Effector memory CD4-positive, alpha-beta T cell (primary cell): Measurements from ENCODE around the gene TMEM164.
"Not testable (repeated sequence)": the region's sequence is repeated elsewhere in the genome, so short reads cannot be mapped to it uniquely, and the experiment has no call there.

ENCODE experiments used
- DNase-seq, 3 donors: peaks; one replicate each; pipeline ENCODE4 v3.0.0-alpha.2; 2020
- H3K27ac ChIP-seq: 2 replicates; pipeline ENCODE4 v1.7.0; 2013; ENCODE audit warnings: mild to moderate bottlenecking, low read length, moderate library complexity; ENCODE audit not compliant: insufficient read depth, poor library complexity, severe bottlenecking
- H3K27me3 ChIP-seq: replicated peaks from 2 replicates; pipeline ENCODE4 v1.7.0; 2013; ENCODE audit warnings: mild to moderate bottlenecking, low read length; ENCODE audit not compliant: insufficient read depth, control insufficient read depth, poor library complexity, severe bottlenecking
- H3K36me3 ChIP-seq: 2 replicates; pipeline ENCODE4 v1.7.0; 2013; ENCODE audit warnings: mild to moderate bottlenecking, low read length, moderate library complexity; ENCODE audit not compliant: control insufficient read depth, insufficient read depth
- H3K4me1 ChIP-seq: 2 replicates; pipeline ENCODE4 v1.7.0; 2013; ENCODE audit warnings: low read length, mild to moderate bottlenecking; ENCODE audit not compliant: control insufficient read depth, insufficient read depth, poor library complexity, severe bottlenecking
- H3K4me3 ChIP-seq: 2 replicates; pipeline ENCODE4 v1.7.0; 2013; ENCODE audit warnings: low read length, low read depth, mild to moderate bottlenecking; ENCODE audit not compliant: insufficient read depth, poor library complexity, severe bottlenecking
- H3K9me3 ChIP-seq: 2 replicates; pipeline ENCODE4 v1.7.0; 2013; ENCODE audit warnings: mild to moderate bottlenecking, low read length, moderate library complexity; ENCODE audit not compliant: control insufficient read depth
- total RNA-seq, 3 donors: gene quantifications; one replicate each; lab custom pipeline; 2026; lab: John Stamatoyannopoulos, UW

TMEM164 gene
- total RNA-seq = 37.3 to 38.0 (median 37.6) reads per million in 3 donors

DNA sequence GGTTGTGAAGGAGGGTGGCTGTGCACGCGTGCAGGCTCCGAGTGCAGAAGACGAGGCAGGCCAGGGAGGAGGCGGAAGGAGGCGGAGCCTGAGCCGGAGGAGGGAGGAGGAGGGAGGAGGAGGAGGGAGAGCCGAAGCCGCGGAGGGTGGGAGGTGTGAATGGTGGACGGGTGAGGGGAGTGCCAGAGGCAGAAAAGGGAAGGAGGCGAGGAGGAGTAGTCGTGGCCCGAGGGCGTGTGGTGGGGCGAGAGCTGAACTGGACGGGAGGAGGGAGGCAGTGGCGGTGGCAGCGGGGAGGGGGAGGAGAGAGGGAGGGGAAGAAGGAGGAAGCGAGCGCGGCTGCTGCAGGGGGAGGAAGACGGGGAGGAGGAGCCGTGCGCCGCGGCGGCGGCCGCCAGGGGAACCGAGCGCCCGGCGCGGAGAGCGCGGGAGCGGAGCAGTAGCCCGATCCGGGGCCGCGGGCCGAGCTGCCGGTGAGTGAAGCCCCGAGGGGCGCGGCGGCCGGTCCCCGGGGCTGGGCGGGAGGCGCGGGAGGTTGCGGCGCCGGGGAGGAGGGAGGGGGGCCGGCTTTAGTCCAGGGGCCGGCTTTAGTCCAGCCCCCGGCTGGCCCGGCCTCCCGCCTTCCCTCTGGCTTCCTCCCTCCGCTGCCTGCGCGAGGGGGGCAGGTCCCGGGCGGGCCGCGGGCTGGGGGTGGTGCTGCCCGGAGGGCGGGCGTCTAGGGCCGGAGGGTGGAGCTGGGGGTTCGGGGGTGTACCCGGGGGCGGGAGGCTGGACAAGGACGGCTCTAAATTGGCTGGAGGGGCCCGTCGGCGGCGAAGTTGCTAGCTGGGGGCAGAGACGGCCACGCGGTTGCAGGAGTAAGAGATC, at the start of gene TMEM164:
TSS of gene TMEM164 (plus strand) at position 815 of the 867 bp plus-strand sequence. CDS start 661 bp downstream, outside the sequence.
- Histone ChIP-seq H3K4me1 (peaks cover 8% of the 10 kb centered on the region), H3K36me3 (no peaks in the 10 kb centered on the region), H3K27ac (peak within 1 kb of the TSS; percentile 47), H3K4me3 (peak within 1 kb of the TSS; percentile 55), H3K27me3 (no peaks in the 10 kb centered on the region), H3K9me3 (no peaks in the 10 kb centered on the region)
- DNase-seq = peak; percentile 62 to 71 (median 68)

DNA sequence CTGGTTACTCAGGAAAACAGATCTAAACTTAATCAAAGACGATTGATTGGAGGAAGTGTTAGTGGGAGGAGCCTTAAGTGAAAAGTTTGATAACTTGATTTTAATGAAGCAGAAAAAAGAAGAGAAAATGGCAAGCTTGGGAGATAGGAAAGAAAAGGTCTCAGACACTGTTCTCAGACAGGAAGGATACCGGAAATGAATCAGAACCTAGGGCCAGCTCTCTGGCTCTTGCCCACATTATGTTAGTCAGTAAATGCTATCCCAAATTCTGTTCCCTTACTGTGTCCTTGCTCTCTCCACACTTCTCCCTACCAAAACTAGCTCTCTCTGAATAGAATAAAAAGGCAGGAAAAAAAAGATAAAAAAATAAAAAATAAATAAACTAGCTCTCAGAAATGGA, 48.6 kb upstream of the TMEM164 start:
- Histone ChIP-seq H3K27ac (no peak overlapping the region), H3K27me3 (no peaks in the 10 kb centered on the region), H3K9me3 (no peaks in the 10 kb centered on the region), H3K4me1 (no peaks in the 10 kb centered on the region), H3K36me3 (no peaks in the 10 kb centered on the region), H3K4me3 (no peak overlapping the region)
- no peak for DNase-seq

DNA sequence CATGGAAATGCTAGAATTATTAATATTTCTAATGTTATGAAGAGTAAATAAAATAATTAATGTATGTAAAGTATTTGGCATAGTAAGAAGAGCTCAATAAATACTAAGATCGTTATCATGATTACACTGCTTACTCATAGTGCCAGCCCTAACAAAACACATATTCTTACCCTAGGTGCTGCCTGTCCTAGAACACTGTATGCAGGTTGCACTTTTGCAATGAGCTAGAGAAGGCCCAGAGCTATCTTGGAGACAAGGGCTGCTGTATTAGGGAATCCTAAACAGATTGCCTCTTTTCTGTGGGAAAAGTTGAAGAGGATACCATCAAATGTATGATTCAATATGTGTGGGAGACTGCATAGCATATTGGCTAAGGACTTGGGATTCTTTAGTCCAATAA, 48.0 kb upstream of the TMEM164 start:
- no peak for DNase-seq
- no peaks in the 10 kb centered on the region for H3K9me3 ChIP-seq
- no peaks in the 10 kb centered on the region for H3K4me1 ChIP-seq
- no peak overlapping the region for H3K4me3 ChIP-seq
- H3K36me3 ChIP-seq = no peaks in the 10 kb centered on the region
- H3K27ac ChIP-seq = no peak overlapping the region
- no peaks in the 10 kb centered on the region for H3K27me3 ChIP-seq

DNA sequence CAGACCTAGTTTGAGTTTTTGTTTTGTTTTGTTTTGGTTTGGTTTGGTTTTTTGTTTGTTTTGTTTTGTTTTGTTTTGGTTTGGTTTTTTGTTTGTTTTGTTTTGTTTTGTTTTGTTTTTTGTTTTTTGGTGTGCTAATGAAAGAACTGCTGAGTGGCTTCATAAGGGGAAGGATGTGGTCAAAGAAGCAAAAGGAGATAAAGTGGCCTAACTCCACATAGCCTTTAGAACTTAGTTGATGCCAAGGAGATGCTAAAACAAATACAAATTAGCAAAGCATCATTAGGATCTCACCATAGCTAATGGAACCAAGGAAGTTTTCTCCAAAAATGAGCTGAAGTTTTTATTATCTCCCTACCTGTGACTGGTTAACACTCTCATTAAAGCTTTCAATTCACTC, 44.6 kb upstream of the TMEM164 start:
- H3K9me3 ChIP-seq = no peaks in the 10 kb centered on the region
- H3K4me3 ChIP-seq = no peak overlapping the region
- H3K27ac ChIP-seq = no peak overlapping the region
- no peak for DNase-seq
- no peaks in the 10 kb centered on the region for H3K36me3 ChIP-seq
- no peaks in the 10 kb centered on the region for H3K4me1 ChIP-seq
- H3K27me3 ChIP-seq = no peaks in the 10 kb centered on the region

DNA sequence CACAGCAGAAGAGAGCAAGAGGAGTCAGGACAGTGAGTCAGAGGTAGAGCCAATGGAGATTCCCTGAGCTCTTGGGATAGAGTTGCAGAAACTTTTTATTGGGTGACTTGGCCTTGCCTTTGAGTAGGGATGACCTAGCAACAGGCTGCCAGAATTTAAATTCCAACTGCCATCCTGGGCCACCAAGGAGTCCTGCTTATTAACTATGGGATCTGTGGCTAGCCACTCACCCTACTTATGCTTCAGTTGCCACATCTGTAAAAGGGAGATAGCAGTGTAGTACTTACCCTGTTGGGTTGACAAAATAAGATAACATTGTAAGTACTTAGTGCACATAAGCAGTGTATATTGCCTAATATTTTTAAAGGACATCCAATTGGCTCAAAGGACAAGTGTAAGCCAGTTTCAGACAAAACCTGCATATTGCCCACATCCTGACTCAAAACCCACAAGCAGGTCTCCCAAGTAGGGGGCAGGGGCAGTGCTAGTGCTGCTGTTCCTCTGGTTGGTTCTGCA, 43.5 kb upstream of the TMEM164 start:
- no peaks in the 10 kb centered on the region for H3K36me3 ChIP-seq
- no peak for DNase-seq

DNA sequence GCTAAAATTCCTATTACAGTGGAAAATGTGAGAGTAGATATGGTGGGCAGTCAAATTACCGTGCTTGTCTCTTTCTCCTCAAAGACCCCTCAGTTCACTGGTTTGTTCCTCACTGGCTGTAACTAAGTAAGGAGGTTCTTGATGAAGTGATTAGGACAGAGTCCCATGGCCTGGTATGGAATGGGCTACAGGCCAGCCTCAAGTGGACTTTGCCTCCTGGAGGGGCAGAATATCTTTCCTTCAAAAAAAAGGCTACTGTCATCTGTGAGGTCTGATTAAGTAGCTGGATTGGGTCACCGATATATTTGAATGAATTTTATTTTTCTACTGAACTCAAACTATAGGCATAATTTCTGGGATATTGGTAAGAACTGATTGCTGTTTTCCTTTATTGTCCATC, 38.5 kb upstream of the TMEM164 start:
- no peaks in the 10 kb centered on the region for H3K36me3 ChIP-seq
- H3K4me1 ChIP-seq = no peaks in the 10 kb centered on the region
- no peak overlapping the region for H3K27ac ChIP-seq
- H3K4me3 ChIP-seq = no peak overlapping the region
- H3K9me3 ChIP-seq = no peaks in the 10 kb centered on the region
- no peak for DNase-seq
- no peaks in the 10 kb centered on the region for H3K27me3 ChIP-seq

More for the DNA sequence above, 43.5 kb upstream of the TMEM164 start:
- Histone ChIP-seq H3K4me3 (no peak overlapping the region), H3K4me1 (no peaks in the 10 kb centered on the region), H3K27me3 (no peaks in the 10 kb centered on the region), H3K27ac (no peak overlapping the region), H3K9me3 (no peaks in the 10 kb centered on the region)

DNA sequence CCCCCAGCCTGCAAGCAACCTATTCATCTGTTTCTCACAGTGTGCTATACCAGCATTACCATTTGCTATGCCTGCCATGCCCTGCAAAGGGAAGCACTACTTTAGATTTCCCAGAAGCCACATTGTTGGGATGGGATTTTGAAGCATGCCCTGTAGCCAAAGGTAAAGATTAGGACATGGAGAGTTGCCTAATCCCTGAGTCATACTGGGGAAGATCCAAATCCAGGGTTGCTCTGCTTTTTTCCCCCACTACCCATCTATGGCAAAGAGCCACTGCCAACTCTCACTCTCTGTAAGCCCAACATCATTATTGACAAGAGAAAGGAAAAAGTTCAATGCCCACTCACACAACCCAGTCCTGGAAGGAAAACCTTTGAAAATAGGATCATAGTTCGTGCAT, 36.7 kb upstream of the TMEM164 start:
- no peaks in the 10 kb centered on the region for H3K9me3 ChIP-seq
- DNase-seq = no peak
- no peaks in the 10 kb centered on the region for H3K27me3 ChIP-seq
- H3K4me3 ChIP-seq = no peak overlapping the region
- no peaks in the 10 kb centered on the region for H3K36me3 ChIP-seq
- H3K4me1 ChIP-seq = no peaks in the 10 kb centered on the region
- no peak overlapping the region for H3K27ac ChIP-seq

DNA sequence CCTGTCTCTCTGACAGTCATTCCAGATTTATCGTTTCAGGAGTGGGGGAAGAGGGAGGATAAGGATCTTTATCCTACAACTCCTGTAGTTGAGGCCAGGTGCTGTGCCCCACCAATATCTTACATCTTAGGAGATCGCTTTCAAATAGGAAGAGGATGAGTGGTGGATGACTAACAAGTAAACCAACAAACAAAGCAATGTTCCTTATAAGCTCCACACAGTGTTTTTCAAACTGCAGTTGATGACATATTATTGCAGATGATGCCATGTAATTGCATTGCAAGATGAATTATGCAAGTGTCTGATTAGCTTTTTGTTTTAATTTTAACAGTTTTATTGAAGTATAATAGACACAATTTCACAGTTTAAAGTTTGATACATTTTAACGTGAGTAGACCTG, 35.8 kb upstream of the TMEM164 start:
- H3K4me3 ChIP-seq = no peak overlapping the region
- H3K27ac ChIP-seq = no peak overlapping the region
- H3K9me3 ChIP-seq = no peaks in the 10 kb centered on the region
- H3K36me3 ChIP-seq = no peaks in the 10 kb centered on the region
- no peaks in the 10 kb centered on the region for H3K4me1 ChIP-seq
- no peak for DNase-seq
- H3K27me3 ChIP-seq = no peaks in the 10 kb centered on the region

DNA sequence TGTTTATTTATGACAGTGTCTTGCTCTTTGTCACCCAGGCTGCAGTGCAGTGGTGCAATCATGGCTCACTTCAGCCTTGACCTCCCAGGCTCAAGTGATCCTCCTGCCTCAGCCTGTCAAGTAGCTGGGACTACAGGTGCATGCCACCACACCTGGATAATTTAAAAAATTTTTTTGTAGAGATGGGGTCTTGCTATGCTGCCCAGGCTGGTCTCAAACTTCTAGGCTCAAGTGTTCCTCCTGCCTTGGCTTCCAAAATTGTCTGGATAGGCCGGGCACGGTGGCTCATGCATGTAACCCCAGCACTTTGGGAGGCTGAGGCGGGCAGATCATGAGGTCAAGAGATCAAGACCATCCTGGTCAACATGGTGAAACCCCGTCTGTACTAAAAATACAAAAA, 32.1 kb upstream of the TMEM164 start:
- not testable (repeated sequence) for H3K27ac ChIP-seq, H3K27me3 ChIP-seq, H3K4me3 ChIP-seq, DNase-seq, H3K4me1 ChIP-seq, H3K36me3 ChIP-seq, H3K9me3 ChIP-seq

DNA sequence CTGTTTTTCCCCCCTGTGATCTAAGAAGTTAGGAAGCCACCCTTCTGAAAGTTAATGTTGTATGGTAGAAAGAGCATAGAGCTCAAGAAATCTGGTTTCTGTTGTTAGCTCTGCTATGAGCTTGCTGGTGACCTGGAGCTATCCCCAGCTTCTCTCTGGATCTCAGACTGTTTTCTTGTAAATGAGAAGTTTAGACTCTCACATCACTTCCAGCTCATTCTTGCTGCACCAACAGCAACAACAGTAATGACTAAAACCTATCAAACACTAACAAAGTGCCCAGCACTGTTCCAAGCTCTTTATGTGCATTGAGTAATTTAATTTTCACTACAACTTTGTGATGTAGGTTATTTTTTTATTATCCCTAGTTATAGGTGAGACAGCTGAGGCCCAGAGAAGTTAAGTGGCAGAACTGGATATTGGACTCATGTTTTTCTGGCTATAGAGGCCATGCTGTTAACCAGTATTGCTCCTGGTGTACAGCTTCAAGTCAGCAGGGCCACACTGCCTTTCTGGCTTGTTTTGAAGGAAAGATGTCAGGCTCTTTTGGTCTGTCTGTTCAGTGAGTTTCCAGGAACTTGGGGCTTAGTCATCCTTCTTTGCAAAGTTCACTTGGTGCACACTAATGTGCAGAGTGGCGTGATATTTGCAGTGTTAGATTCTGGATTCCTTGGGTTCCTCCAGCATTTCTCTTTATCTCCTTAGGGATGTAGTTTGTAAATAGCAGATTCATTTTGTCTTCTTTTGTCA, 27.8 kb upstream of the TMEM164 start:
- Histone ChIP-seq H3K36me3 (no peaks in the 10 kb centered on the region), H3K4me1 (no peaks in the 10 kb centered on the region), H3K4me3 (no peak overlapping the region), H3K9me3 (no peaks in the 10 kb centered on the region), H3K27me3 (no peaks in the 10 kb centered on the region), H3K27ac (no peak overlapping the region)
- no peak for DNase-seq
